HepG2 (cell line): Measurements from ENCODE around the gene RHOV. TPM values are rescaled to one million over a fixed set of nuclear protein-coding genes. Genes with fewer than 3 reads are reported as not detected.

ENCODE experiments used
- ATAC-seq: fragments of 200-7000 bp; cut with Tn5 transposase; 3 replicates; pipeline ENCODE4 v1.9.1; 2020; ENCODE audit warnings: mild to moderate bottlenecking, moderate library complexity
- BruUV-seq: library from RNA; stranded (reverse); fragments of 400-500 nt; replicated peaks from 2 replicates; lab custom pipeline; 2021; lab: Mats Ljungman, UMichigan
- CTCF ChIA-PET: fragments of 300-600 bp; formaldehyde crosslinking; extraction: SDS; loops from one replicate; lab custom pipeline; 2021; ENCODE audit warnings: low total read pairs, inconsistent platforms, low intra/inter-chr PET ratio; lab: Yijun Ruan, JAX
- POLR2A ChIA-PET: fragments of 350-600 bp; sonication (Branson Sonifier 250); formaldehyde crosslinking; loops from one replicate; lab custom pipeline; 2020; ENCODE audit warnings: antibody characterized with exemption, inconsistent platforms; lab: Yijun Ruan, JAX
- DNase-seq: peaks from one replicate; pipeline ENCODE4 v3.0.0-alpha.2; 2015; ENCODE audit warnings: low spot score
- FAIRE-seq: peaks from 3 replicates; lab custom pipeline; 2011; peaks lifted over from hg19 to GRCh38; lab: Jason Lieb, UNC
- H2AFZ ChIP-seq: one replicate; pipeline ENCODE4 v1.6.1; 2011; ENCODE audit warnings: low read length, inconsistent platforms
- H3K27ac ChIP-seq: fragments of 300-600 bp; 3 replicates; pipeline ENCODE4 v1.8.0; 2011; ENCODE audit warnings: mixed run types, mild to moderate bottlenecking, mixed read lengths, low read length, inconsistent platforms; ENCODE audit not compliant: insufficient read depth; ENCODE audit errors: extremely low read length
- H3K27me3 ChIP-seq, 2 experiments: fragments of 200-600 bp in 1 of 2; 2 replicates in 1 of 2; 3 replicates in 1 of 2; pipeline versions ENCODE4 v1.6.0 to v1.8.0; 2011; ENCODE audit warnings: low read length in 2 of 2, mild to moderate bottlenecking in 2 of 2, moderate library complexity in 2 of 2, inconsistent platforms in 1 of 2; ENCODE audit not compliant: insufficient read depth in 2 of 2, control insufficient read depth in 1 of 2
- H3K36me3 ChIP-seq, 2 experiments: fragments of 200-600 bp in 1 of 2; replicated peaks in 1 of 2; 2 replicates in 1 of 2; 3 replicates in 1 of 2; pipeline versions ENCODE4 v1.5.1 to v1.8.0; 2011; ENCODE audit warnings: low read length in 2 of 2, inconsistent platforms in 1 of 2; ENCODE audit not compliant: insufficient read depth in 2 of 2, control insufficient read depth in 1 of 2
- H3K4me1 ChIP-seq: 2 replicates; pipeline ENCODE4 v1.5.1; 2012; ENCODE audit warnings: low read length, inconsistent platforms; ENCODE audit not compliant: insufficient read depth
- H3K4me2 ChIP-seq: 2 replicates; pipeline ENCODE4 v1.6.0; 2011; ENCODE audit warnings: low read depth, low read length, inconsistent platforms
- H3K4me3 ChIP-seq, 3 experiments: fragments of 200-600 bp in 1 of 3; sonication (generic), shearing (Covaris generic) in 1 of 3; replicated peaks in 1 of 3; 2 replicates each; pipeline ENCODE4 v1.5.1; 2011 to 2016; ENCODE audit warnings: low read length in 3 of 3, inconsistent platforms in 2 of 3, low read depth in 2 of 3, mild to moderate bottlenecking in 2 of 3, control low read depth in 1 of 3, mixed read lengths in 1 of 3; ENCODE audit not compliant: insufficient read depth in 1 of 3
- H3K79me2 ChIP-seq: one replicate; pipeline ENCODE4 v1.6.1; 2011; ENCODE audit warnings: low read length, inconsistent platforms; ENCODE audit not compliant: insufficient read depth
- H3K9ac ChIP-seq: 2 replicates; pipeline ENCODE4 v1.6.0; 2011; ENCODE audit warnings: mild to moderate bottlenecking, low read depth, low read length, inconsistent platforms; ENCODE audit not compliant: insufficient read depth
- H3K9me3 ChIP-seq: 2 replicates; pipeline ENCODE4 v1.5.1; 2012; ENCODE audit warnings: mild to moderate bottlenecking, low read length
- H4K20me1 ChIP-seq: 2 replicates; pipeline ENCODE4 v1.6.0; 2011; ENCODE audit warnings: inconsistent platforms, mild to moderate bottlenecking, low read length, moderate library complexity; ENCODE audit not compliant: insufficient read depth
- ARNT ChIP-seq: fragments of 450-650 bp; IDR thresholded peaks from 2 replicates; pipeline ENCODE4 v1.6.1; 2017
- CREB1 ChIP-seq, 2 experiments: fragments of 450-650 bp in 1 of 2; IDR thresholded peaks; 2 replicates each; pipeline ENCODE4 v1.6.1; 2016 to 2017; ENCODE audit warnings: control low read depth in 1 of 2, mild to moderate bottlenecking in 1 of 2, missing compliant biosample characterization in 1 of 2, missing genetic modification characterization in 1 of 2
- ELF1 ChIP-seq: sonication (generic); formaldehyde crosslinking; IDR thresholded peaks from 2 replicates; pipeline ENCODE4 v1.4.0; 2020; ENCODE audit warnings: missing genetic modification reagents
- GATAD2A ChIP-seq: IDR thresholded peaks from 2 replicates; pipeline ENCODE4 v1.6.1; 2016
- HMG20A ChIP-seq: IDR thresholded peaks from 2 replicates; pipeline ENCODE4 v1.6.1; 2016; ENCODE audit warnings: borderline replicate concordance
- HNF4G ChIP-seq, 2 experiments: sonication (generic) in 1 of 2; formaldehyde crosslinking in 1 of 2; IDR thresholded peaks; 2 replicates each; pipeline versions ENCODE4 v1.4.0 to v1.6.1; 2011 to 2020; ENCODE audit warnings: borderline replicate concordance in 2 of 2, low read depth in 2 of 2, mild to moderate bottlenecking in 2 of 2, low read length in 1 of 2, missing genetic modification reagents in 1 of 2, moderate library complexity in 1 of 2
- JUNB ChIP-seq: sonication (generic); formaldehyde crosslinking; IDR thresholded peaks from 2 replicates; pipeline ENCODE4 v1.8.0; 2022; ENCODE audit warnings: missing genetic modification reagents, mild to moderate bottlenecking, borderline replicate concordance
- JUND ChIP-seq: sonication (generic); formaldehyde crosslinking; IDR thresholded peaks from 2 replicates; pipeline ENCODE4 v1.8.0; 2022; ENCODE audit warnings: mild to moderate bottlenecking, missing genetic modification reagents
- KAT2B ChIP-seq: fragments of 150-350 bp; IDR thresholded peaks from 2 replicates; pipeline ENCODE4 v1.6.1; 2014; ENCODE audit warnings: low read depth, low read length, borderline replicate concordance
- KDM2A ChIP-seq: sonication (generic); formaldehyde crosslinking; IDR thresholded peaks from 2 replicates; pipeline ENCODE4 v1.4.0; 2020; ENCODE audit warnings: low read depth, missing genetic modification reagents, borderline replicate concordance
- NFATC3 ChIP-seq: sonication (generic); formaldehyde crosslinking; IDR thresholded peaks from 2 replicates; pipeline ENCODE4 v1.5.1; 2020; ENCODE audit warnings: mild to moderate bottlenecking, missing genetic modification reagents
- RBM39 ChIP-seq: fragments of 200-400 bp; formaldehyde crosslinking; IDR thresholded peaks from one replicate; pipeline ENCODE4 v1.6.1; 2018; ENCODE audit warnings: antibody characterized with exemption, mild to moderate bottlenecking, low read depth, low read length; ENCODE audit not compliant: poor library complexity, severe bottlenecking
- SIN3B ChIP-seq: fragments of 150-350 bp; IDR thresholded peaks from 2 replicates; pipeline ENCODE4 v1.6.1; 2014; ENCODE audit warnings: low read length
- ZMAT3 ChIP-seq: sonication (generic); formaldehyde crosslinking; conservative IDR thresholded peaks from 2 replicates; pipeline ENCODE4 v1.7.0; 2021; ENCODE audit warnings: missing genetic modification reagents
- ZNF235 ChIP-seq: sonication (generic); formaldehyde crosslinking; IDR thresholded peaks from 2 replicates; pipeline ENCODE4 v1.8.1; 2023; ENCODE audit warnings: mild to moderate bottlenecking, missing genetic modification reagents, borderline replicate concordance
- ZNF263 ChIP-seq: sonication (generic); formaldehyde crosslinking; IDR thresholded peaks from 2 replicates; pipeline ENCODE4 v1.4.0; 2020; ENCODE audit warnings: missing genetic modification reagents
- ZNF629 ChIP-seq: sonication (generic); formaldehyde crosslinking; conservative IDR thresholded peaks from 2 replicates; pipeline ENCODE4 v1.5.0; 2020; ENCODE audit warnings: missing genetic modification reagents
- ZNF75D ChIP-seq: sonication (generic); formaldehyde crosslinking; IDR thresholded peaks from 2 replicates; pipeline ENCODE4 v1.8.1; 2023; ENCODE audit warnings: missing genetic modification reagents, mild to moderate bottlenecking, borderline replicate concordance
- ZNF775 ChIP-seq: sonication (generic); formaldehyde crosslinking; IDR thresholded peaks from 2 replicates; pipeline ENCODE4 v1.4.0; 2020; ENCODE audit warnings: missing genetic modification reagents, mild to moderate bottlenecking, moderate library complexity, borderline replicate concordance
- ZNF788 ChIP-seq: sonication (generic); formaldehyde crosslinking; IDR thresholded peaks from 2 replicates; pipeline ENCODE4 v1.5.0; 2020; ENCODE audit warnings: mild to moderate bottlenecking, missing genetic modification reagents, borderline replicate concordance
- WGBS: methylation state at CpG from one replicate; pipeline ENCODE4 v1.1.6; 2017; ENCODE audit warnings: low lambda C conversion rate; 5-methylcytosine and 5-hydroxymethylcytosine counted together
- in situ Hi-C: cut with HindIII; loops from 2 replicates; pipeline ENCODE4 v1.10.0; 2017; ENCODE audit warnings: low pct_unique_long_range_greater_than_20kb; ENCODE audit not compliant: extremely low pct_ligation_motif_present
- intact Hi-C: fragments of 100-400 bp; cut with micrococcal nuclease; formaldehyde crosslinking; loops from one replicate; pipeline ENCODE4 v1.10.0; 2022; ENCODE audit not compliant: unreplicated experiment
- polyA plus RNA-seq, 8 experiments: library from polyadenylated mRNA; depleted of rRNA in 3 of 8; stranded (reverse) in 7 of 8; unstranded in 1 of 8; fragments of >200 nt; fragmentation: Illumina TruSeq in 4 of 8; extraction: Trizol in 4 of 8; gene quantifications; 2 replicates each; pipeline versions ENCODE4 v1.2.1 to v1.2.3, GENCODE V29; 2011 to 2016; ENCODE audit warnings: low read depth in 4 of 8, missing spikeins in 1 of 8, mixed read lengths in 1 of 8; ENCODE audit not compliant: insufficient read depth in 1 of 8
- total RNA-seq, 5 experiments: library from RNA; depleted of rRNA; stranded (reverse); fragments of >200 nt; fragmentation: Illumina TruSeq; extraction: Trizol; gene quantifications; 2 replicates each; pipeline ENCODE4 v1.2.3, GENCODE V29; 2016; ENCODE audit warnings: low read depth in 1 of 5
- TF ChIP-seq, protein P1 (sequence below): sonication (generic); formaldehyde crosslinking; IDR thresholded peaks from 2 replicates; pipeline ENCODE4 v1.5.1; 2020; ENCODE audit warnings: mild to moderate bottlenecking, missing genetic modification reagents, borderline replicate concordance
- TF ChIP-seq, protein P2 (sequence below): sonication (generic); formaldehyde crosslinking; IDR thresholded peaks from 2 replicates; pipeline ENCODE4 v1.8.1; 2023; ENCODE audit warnings: mild to moderate bottlenecking, missing genetic modification reagents, borderline replicate concordance
- TF ChIP-seq, protein P3 (sequence below): sonication (generic); formaldehyde crosslinking; IDR thresholded peaks from 2 replicates; pipeline ENCODE4 v1.4.0; 2020; ENCODE audit warnings: missing genetic modification reagents

RHOV gene
- total and polyA plus RNA-seq, 2 of the 13 experiments (the other 11 are each of a cell fraction or from before 2014, with no cell fraction given) = 0.17 to 0.18 TPM

DNA sequence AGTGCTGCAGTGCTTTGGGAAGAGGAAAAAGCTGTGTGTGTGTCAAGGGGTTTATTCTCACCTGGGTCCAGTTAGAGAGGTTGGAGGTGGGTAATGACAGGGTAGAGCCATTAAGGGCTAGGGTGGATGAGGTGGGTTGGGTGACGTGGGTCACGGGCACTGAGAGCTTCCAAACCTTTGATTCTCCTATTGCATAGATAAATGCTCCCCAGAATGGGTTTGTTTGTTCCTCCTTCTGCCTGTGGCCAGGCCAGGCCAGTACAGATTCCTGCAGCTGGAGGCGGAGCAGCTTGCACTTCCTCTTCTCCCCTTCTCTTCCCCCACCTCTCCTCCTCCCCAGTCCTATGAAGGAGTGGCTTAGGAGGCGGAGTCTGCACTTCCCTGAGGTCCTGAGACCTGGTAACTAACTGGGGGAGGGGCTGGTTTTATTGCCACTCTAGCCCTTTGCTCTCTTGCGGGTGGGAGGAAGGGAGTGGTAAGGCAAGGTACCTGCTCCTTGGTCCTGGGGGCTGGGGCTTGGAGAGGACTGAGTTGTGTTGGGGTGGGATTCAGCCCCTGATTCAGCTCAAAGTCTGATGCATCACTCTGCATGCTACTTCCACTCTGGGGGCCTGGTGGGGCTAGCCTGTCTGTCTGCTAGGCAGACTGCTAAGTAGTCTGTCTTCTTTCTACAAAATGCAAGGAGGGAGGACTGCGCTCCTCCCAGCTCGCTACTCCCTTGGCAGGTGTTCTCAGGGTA lies 26.6 kb downstream of the RHOV start:
- ATAC-seq (peak; percentile 77), FAIRE-seq (peak; percentile 72), DNase-seq (peak; percentile 72)
- peaks cover 4 to 17% of the 10 kb centered on the region in 2 experiments; a peak in 3 of 5 replicates for H3K27me3 ChIP-seq
- in situ Hi-C loops = no loop called here
- H3K9ac ChIP-seq = no peak overlapping the region
- CTCF ChIA-PET = interaction anchor here (0.6 kb wide), 1 partner anchor 45 kb away, joined by 3 read pairs; no protein-coding TSS in a partner anchor
- H3K27ac ChIP-seq = no peak overlapping the region
- BruUV-seq = no TSS peak
- H3K4me1 ChIP-seq = peaks cover 66% of the 10 kb centered on the region
- intact Hi-C loops = no loop called here
- H3K4me3 ChIP-seq = peak overlapping the region in 1 of 3 experiments; percentile 15; a peak in 1 of 6 replicates
- no peaks in the 10 kb centered on the region for H3K79me2 ChIP-seq
- 3% methylated on average over 5 of the region's 7 CpGs for whole genome bisulfite sequencing
- POLR2A ChIA-PET = interaction anchor here (0.9 to 2.0 kb wide), 8 partner anchors 10 to 46 kb away, joined by 3 to 7 read pairs (median 4); partner anchors contain the start of genes PPP1R14D and VPS18
- H2AFZ ChIP-seq = no peak overlapping the region
- H3K4me2 ChIP-seq = peak overlapping the region; percentile 66
- H4K20me1 ChIP-seq = no peaks in the 10 kb centered on the region
- H3K9me3 ChIP-seq = no peaks in the 10 kb centered on the region
- H3K36me3 ChIP-seq = no peaks in the 10 kb centered on the region
- no peak for TF ChIP-seq HMG20A (CRISPR knock-in tag)
- TF ChIP-seq CREB1 (IDR thresholded peaks at IDR 0.05) = no peak
- no peak for TF ChIP-seq CREB1 (CRISPR knock-in tag; IDR thresholded peaks at IDR 0.05)
- no peak for TF ChIP-seq JUNB (CRISPR knock-in tag)
- TF ChIP-seq HNF4G (IDR thresholded peaks at IDR 0.05; ENCODE audit: borderline replicate concordance, low read depth, low read length) = no peak
- no peak for TF ChIP-seq HNF4G (CRISPR knock-in tag; IDR thresholded peaks at IDR 0.05; ENCODE audit: borderline replicate concordance, low read depth)
- TF ChIP-seq ZNF235 (CRISPR knock-in tag) = no peak
- TF ChIP-seq ARNT = no peak
- no peak for TF ChIP-seq RBM39
- TF ChIP-seq SIN3B = no peak
- TF ChIP-seq, protein P1, sequence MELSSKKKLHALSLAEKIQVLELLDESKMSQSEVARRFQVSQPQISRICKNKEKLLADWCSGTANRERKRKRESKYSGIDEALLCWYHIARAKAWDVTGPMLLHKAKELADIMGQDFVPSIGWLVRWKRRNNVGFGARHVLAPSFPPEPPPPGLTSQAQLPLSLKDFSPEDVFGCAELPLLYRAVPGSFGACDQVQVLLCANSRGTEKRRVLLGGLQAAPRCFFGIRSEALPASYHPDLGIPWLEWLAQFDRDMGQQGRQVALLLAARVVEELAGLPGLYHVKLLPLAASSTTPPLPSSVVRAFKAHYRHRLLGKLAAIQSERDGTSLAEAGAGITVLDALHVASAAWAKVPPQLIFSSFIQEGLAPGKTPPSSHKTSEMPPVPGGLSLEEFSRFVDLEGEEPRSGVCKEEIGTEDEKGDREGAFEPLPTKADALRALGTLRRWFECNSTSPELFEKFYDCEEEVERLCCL (CRISPR knock-in tag) = no peak
- no peak for TF ChIP-seq ZNF788 (CRISPR knock-in tag)
- TF ChIP-seq, protein P2, sequence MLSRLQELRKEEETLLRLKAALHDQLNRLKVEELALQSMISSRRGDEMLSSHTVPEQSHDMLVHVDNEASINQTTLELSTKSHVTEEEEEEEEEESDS (CRISPR knock-in tag) = no peak
- no peak for TF ChIP-seq ZNF629 (CRISPR knock-in tag)
- no peak for TF ChIP-seq KAT2B
- TF ChIP-seq GATAD2A (CRISPR knock-in tag) = no peak
- TF ChIP-seq KDM2A (CRISPR knock-in tag) = 0 out of 2 replicates have a peak, but pooled peaks have one; percentile 24
- no peak for TF ChIP-seq ZMAT3
- TF ChIP-seq NFATC3 (CRISPR knock-in tag) = no peak
- no peak for TF ChIP-seq ZNF75D
- peak; percentile 55 for TF ChIP-seq ZNF263
- no peak for TF ChIP-seq ZNF775
- TF ChIP-seq, protein P3, sequence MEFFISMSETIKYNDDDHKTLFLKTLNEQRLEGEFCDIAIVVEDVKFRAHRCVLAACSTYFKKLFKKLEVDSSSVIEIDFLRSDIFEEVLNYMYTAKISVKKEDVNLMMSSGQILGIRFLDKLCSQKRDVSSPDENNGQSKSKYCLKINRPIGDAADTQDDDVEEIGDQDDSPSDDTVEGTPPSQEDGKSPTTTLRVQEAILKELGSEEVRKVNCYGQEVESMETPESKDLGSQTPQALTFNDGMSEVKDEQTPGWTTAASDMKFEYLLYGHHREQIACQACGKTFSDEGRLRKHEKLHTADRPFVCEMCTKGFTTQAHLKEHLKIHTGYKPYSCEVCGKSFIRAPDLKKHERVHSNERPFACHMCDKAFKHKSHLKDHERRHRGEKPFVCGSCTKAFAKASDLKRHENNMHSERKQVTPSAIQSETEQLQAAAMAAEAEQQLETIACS = no peak
- TF ChIP-seq ELF1 (CRISPR knock-in tag) = no peak
- TF ChIP-seq JUND (CRISPR knock-in tag) = no peak
